Stimulated activated naive CD8-positive, alpha-beta T cell treated with anti-CD3 and anti-CD28 coated beads, Interleukin-15, amount 100 ng/mL, for 72 hours (primary cell): ENCODE data around the gene ACACA.

Source experiments
- ATAC-seq: fragments of 150-1000 bp; cut with Tn5 transposase; 2 replicates; pipeline ENCODE4 v1.10.0; 2021; ENCODE audit warnings: mild to moderate bottlenecking, moderate library complexity
- DNase-seq, 2 donors: peaks; one replicate each; pipeline ENCODE4 v3.0.0; 2021 to 2022
- H3K27ac Mint-ChIP-seq, 2 donors: one replicate each; pipeline ENCODE4 v1.8.0; 2022; ENCODE audit warnings: mild to moderate bottlenecking in 2 of 2, mixed read lengths in 2 of 2, moderate library complexity in 2 of 2
- H3K27me3 Mint-ChIP-seq: one replicate; pipeline ENCODE4 v1.8.0; 2022; ENCODE audit warnings: mixed read lengths
- H3K4me1 Mint-ChIP-seq: one replicate; pipeline ENCODE4 v1.8.0; 2022; ENCODE audit warnings: mild to moderate bottlenecking, mixed read lengths
- H3K4me3 Mint-ChIP-seq, 2 donors: one replicate each; pipeline ENCODE4 v1.8.0; 2022; ENCODE audit warnings: mild to moderate bottlenecking in 2 of 2, mixed read lengths in 2 of 2, moderate library complexity in 1 of 2
- H3K9me3 Mint-ChIP-seq, 2 donors: one replicate each; pipeline ENCODE4 v1.8.0; 2022; ENCODE audit warnings: mixed read lengths in 2 of 2

Gene ACACA

GRCh38 chr17:37255432-37255831 is 151.2 kb downstream of the ACACA start:
- Mint-ChIP-seq H3K9me3 (no peaks in the 10 kb centered on the region), H3K4me1 (no peaks in the 10 kb centered on the region), H3K27ac (no peak overlapping the region), H3K4me3 (no peak overlapping the region), H3K27me3 (no peaks in the 10 kb centered on the region)
- DNase-seq (no peak), ATAC-seq (no peak)

GRCh38 chr17:37247825-37248224 is 158.8 kb downstream of the ACACA start:
- DNase-seq (no peak), ATAC-seq (no peak)
- Mint-ChIP-seq H3K4me3 (no peak overlapping the region), H3K27ac (peak overlapping the region in 1 of 2 donors; percentile 18), H3K9me3 (no peaks in the 10 kb centered on the region), H3K4me1 (no peaks in the 10 kb centered on the region), H3K27me3 (no peaks in the 10 kb centered on the region)

GRCh38 chr17:37246085-37246484 is 160.6 kb downstream of the ACACA start:
- no peaks in the 10 kb centered on the region for H3K9me3 Mint-ChIP-seq
- no peak overlapping the region for H3K27ac Mint-ChIP-seq
- H3K4me1 Mint-ChIP-seq: no peaks in the 10 kb centered on the region
- ATAC-seq (no peak), DNase-seq (no peak)
- no peaks in the 10 kb centered on the region for H3K27me3 Mint-ChIP-seq
- no peak overlapping the region for H3K4me3 Mint-ChIP-seq

DNA sequence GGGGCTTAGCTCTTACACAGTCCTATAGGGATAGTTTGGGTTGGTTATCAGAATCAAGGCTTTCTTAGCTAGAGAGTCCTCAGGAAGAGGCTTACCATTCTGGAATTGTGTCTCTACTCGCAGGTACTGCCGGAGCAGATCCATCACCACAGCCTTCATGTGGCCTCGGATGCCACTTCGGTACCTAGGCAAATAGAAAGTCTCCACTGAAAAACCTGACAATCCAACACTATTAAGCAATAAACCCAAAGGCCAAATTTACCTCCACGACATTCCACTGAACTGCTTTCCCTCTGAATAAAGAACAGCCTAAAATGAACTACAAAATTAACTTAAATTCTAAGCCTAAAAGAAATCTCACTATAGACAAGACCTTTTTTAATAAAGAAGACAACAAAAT is 166.3 kb downstream of the ACACA start:
- peak overlapping the region in 1 of 2 donors; percentile 36 for H3K27ac Mint-ChIP-seq
- no peaks in the 10 kb centered on the region for H3K9me3 Mint-ChIP-seq
- no peak overlapping the region for H3K4me3 Mint-ChIP-seq
- no peaks in the 10 kb centered on the region for H3K4me1 Mint-ChIP-seq
- ATAC-seq (no peak), DNase-seq (no peak)
- no peaks in the 10 kb centered on the region for H3K27me3 Mint-ChIP-seq

DNA sequence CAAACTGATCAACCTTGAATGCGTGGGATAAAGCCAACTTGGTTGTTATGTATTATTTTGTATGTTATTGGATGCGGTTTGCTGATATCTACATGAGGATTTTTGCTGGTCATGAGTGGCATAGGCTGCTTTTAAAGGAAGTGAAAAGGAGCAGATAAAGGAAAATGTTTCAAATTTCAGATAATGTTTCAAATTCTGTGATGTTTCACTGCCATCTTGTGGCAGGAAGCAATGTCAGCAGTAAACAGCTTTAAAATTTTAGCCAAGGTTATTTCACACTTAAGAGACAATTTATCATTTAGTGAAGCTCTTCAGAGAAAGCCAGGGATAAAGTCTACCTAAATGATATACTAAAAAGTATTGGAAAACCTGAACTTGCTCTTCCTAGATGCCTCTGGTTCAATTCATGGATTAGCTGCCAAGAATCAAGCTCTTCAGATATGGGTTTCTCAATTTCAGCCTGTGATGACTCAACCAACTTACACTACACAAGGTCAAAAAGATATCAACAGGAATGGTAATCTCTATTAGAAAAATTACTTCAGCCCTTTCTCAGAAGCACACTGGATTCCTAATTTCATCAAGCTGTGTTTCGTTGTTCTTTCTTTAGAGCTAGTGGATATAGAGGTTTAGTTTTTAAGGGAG is 166.8 kb downstream of the ACACA start:
- DNase-seq (no peak), ATAC-seq (no peak)
- Mint-ChIP-seq H3K4me3 (no peak overlapping the region), H3K9me3 (no peaks in the 10 kb centered on the region), H3K27ac (no peak overlapping the region), H3K27me3 (no peaks in the 10 kb centered on the region), H3K4me1 (no peaks in the 10 kb centered on the region)

- H3K27me3 Mint-ChIP-seq: no peaks in the 10 kb centered on the region
- no peak for ATAC-seq
- no peak overlapping the region for H3K27ac Mint-ChIP-seq
- H3K9me3 Mint-ChIP-seq: no peaks in the 10 kb centered on the region
- no peak for DNase-seq
- no peak overlapping the region for H3K4me3 Mint-ChIP-seq
- H3K4me1 Mint-ChIP-seq: no peaks in the 10 kb centered on the region
Observed at GRCh38 chr17:37234106-37234505, 172.5 kb downstream of the ACACA start.

- ATAC-seq (no peak), DNase-seq (no peak)
- no peaks in the 10 kb centered on the region for H3K4me1 Mint-ChIP-seq
- no peak overlapping the region for H3K4me3 Mint-ChIP-seq
- no peaks in the 10 kb centered on the region for H3K27me3 Mint-ChIP-seq
- no peak overlapping the region for H3K27ac Mint-ChIP-seq
- H3K9me3 Mint-ChIP-seq: no peaks in the 10 kb centered on the region
Observed at GRCh38 chr17:37233036-37233435, 173.6 kb downstream of the ACACA start.

DNA sequence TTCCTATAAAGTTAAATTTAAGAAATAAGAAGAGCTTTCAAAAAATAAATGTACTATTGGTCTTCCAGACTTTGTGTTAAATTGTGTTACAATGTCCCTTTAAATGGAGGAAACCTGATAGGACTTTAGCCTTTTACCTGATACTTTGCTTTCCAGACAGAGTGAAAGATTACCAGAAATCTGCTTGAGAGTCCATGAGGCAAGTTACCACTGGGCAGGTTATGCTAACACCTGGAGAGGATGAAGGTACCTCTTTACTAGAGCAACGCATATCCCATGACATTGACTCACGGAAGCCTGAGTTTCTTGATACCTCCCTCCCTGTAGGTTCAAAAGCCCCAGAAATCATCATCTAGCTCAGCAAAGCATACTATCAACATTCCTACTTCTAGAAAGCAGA is 174.7 kb downstream of the ACACA start:
- no peak for ATAC-seq
- Mint-ChIP-seq H3K27ac (no peak overlapping the region), H3K27me3 (no peaks in the 10 kb centered on the region), H3K4me1 (no peaks in the 10 kb centered on the region), H3K4me3 (no peak overlapping the region), H3K9me3 (no peaks in the 10 kb centered on the region)
- no peak for DNase-seq

GRCh38 chr17:37230633-37231032 is 176.0 kb downstream of the ACACA start:
- DNase-seq: no peak
- H3K27me3 Mint-ChIP-seq: no peaks in the 10 kb centered on the region

GRCh38 chr17:37225465-37225864 is 181.2 kb downstream of the ACACA start:
- H3K4me1 Mint-ChIP-seq: peaks cover 5% of the 10 kb centered on the region
- ATAC-seq (no peak), DNase-seq (no peak)
- H3K27me3 Mint-ChIP-seq: no peaks in the 10 kb centered on the region
- no peak overlapping the region for H3K27ac Mint-ChIP-seq
- H3K4me3 Mint-ChIP-seq: no peak overlapping the region
- no peaks in the 10 kb centered on the region for H3K9me3 Mint-ChIP-seq

More at GRCh38 chr17:37230633-37231032, 176.0 kb downstream of the ACACA start:
- Mint-ChIP-seq H3K4me3 (no peak overlapping the region), H3K4me1 (no peaks in the 10 kb centered on the region), H3K9me3 (no peaks in the 10 kb centered on the region), H3K27ac (no peak overlapping the region)
- ATAC-seq: no peak

DNA sequence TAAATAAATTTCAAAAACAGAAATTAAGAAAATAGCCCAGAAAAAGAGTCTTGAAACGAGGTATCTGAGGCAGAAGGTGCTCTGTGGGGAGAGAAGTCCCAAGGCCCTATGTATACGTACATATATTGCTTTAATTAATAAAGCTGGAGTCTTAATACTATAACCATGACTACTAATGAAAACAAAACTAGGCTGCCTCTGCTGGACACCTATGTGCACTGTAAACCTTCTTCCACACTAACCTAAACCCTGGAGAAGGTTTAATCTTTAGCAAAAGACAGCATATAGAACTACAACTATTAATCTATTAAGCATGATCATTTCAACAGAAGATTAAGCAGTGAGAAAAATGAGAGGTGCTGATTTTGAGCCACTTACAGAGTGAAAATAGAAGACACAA is 184.8 kb downstream of the ACACA start:
- Mint-ChIP-seq H3K4me1 (peaks cover 6% of the 10 kb centered on the region), H3K4me3 (no peak overlapping the region), H3K27ac (peak overlapping the region in 1 of 2 donors; percentile 65), H3K9me3 (no peaks in the 10 kb centered on the region), H3K27me3 (no peaks in the 10 kb centered on the region)
- no peak for DNase-seq
- no peak for ATAC-seq

GRCh38 chr17:37220607-37220953 is 186.1 kb downstream of the ACACA start:
- Mint-ChIP-seq H3K4me1 (peaks cover 6% of the 10 kb centered on the region), H3K9me3 (no peaks in the 10 kb centered on the region), H3K27ac (no peak overlapping the region), H3K27me3 (no peaks in the 10 kb centered on the region), H3K4me3 (no peak overlapping the region)
- DNase-seq (peak in 1 of 2 donors; percentile 2), ATAC-seq (no peak)

GRCh38 chr17:37219876-37220606 is 186.6 kb downstream of the ACACA start:
- no peaks in the 10 kb centered on the region for H3K9me3 Mint-ChIP-seq
- peak overlapping the region in 1 of 2 donors; percentile 66 for H3K27ac Mint-ChIP-seq
- H3K4me1 Mint-ChIP-seq: peaks cover 6% of the 10 kb centered on the region
- H3K27me3 Mint-ChIP-seq: no peaks in the 10 kb centered on the region
- ATAC-seq (no peak), DNase-seq (no peak)
- no peak overlapping the region for H3K4me3 Mint-ChIP-seq

DNA sequence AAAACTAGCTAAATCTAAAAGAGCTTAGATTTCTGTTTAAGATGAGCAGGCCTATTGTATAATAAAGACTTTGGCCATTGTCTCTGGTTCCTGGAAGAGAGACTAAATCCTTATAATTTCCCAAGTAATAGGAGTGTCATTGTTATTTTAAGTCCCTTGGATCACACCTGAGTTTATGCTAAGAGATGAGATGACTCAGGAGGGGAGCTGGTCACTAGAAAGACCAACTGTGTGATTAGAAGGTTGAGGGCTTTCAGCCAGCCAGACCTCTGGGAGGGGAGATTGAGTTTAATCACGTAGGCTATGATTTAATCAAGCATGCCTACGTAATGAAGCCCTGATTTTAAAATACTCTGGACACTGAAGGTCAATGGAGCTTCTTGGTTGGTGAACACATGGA is 187.8 kb downstream of the ACACA start:
- no peak for DNase-seq
- no peaks in the 10 kb centered on the region for H3K9me3 Mint-ChIP-seq
- H3K27ac Mint-ChIP-seq: peak overlapping the region in 1 of 2 donors; percentile 20
- peaks cover 6% of the 10 kb centered on the region for H3K4me1 Mint-ChIP-seq
- no peaks in the 10 kb centered on the region for H3K27me3 Mint-ChIP-seq
- H3K4me3 Mint-ChIP-seq: no peak overlapping the region
- no peak for ATAC-seq

DNA sequence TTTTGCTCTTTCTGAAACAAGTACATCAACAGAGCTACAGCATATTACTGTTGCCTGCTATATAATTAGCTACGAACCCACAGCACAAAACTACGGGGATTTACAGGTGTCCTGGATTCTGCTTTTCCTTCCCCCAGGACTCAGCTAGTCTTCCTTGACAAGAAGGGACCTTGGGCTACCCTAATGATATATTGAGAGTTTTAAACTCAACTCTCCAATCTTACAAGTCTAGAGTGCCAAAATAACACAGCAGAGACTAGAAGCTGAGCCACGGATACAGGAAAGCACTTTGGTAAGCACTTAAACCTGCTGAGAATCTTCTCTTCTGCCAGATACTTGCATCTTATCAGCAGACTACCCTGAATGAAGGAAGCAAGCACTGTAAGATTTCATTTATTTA is 192.2 kb downstream of the ACACA start:
- ATAC-seq (no peak), DNase-seq (no peak)
- H3K4me3 Mint-ChIP-seq: no peak overlapping the region
- no peaks in the 10 kb centered on the region for H3K9me3 Mint-ChIP-seq
- no peaks in the 10 kb centered on the region for H3K27me3 Mint-ChIP-seq
- no peak overlapping the region for H3K27ac Mint-ChIP-seq
- no peaks in the 10 kb centered on the region for H3K4me1 Mint-ChIP-seq

DNA sequence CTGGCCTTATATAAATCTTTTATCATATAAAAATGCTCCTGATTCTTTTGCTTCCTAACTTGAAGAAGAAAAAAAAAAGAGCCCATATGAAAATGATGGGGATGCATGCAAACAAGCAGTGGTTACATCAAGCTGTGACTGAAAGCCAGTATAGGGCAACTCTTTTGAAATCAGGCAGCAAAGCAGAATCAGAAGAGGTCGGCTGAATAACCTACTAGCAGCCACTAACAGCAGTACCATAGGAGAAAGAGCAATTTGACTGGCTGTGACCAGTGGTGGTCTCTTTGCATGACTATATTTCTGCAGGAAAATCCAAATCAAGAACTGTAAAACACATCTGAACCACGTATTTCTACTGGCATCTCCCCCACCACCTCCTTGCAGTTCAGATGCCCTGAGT is 192.7 kb downstream of the ACACA start:
- Mint-ChIP-seq H3K4me1 (no peaks in the 10 kb centered on the region), H3K9me3 (no peaks in the 10 kb centered on the region), H3K27ac (no peak overlapping the region), H3K4me3 (no peak overlapping the region), H3K27me3 (no peaks in the 10 kb centered on the region)
- no peak for DNase-seq
- no peak for ATAC-seq

DNA sequence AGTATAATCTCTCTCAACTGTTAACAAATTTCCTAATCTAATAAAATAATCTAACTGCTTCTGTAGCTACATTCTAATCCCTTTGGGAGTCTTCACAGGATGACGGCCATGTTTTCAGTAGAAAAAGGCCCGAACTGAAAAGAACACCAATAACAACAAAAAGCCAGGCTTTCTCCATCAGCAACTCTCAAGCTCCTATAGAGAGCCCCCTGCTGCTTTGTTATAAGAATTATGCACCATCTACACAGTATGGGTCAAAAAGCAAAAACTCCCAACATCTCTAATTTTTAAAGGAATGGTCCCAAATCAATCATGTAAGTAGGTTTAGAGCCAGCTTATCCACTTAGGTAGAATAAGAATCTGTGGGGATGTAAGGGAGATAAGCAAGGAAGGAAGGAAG is 194.5 kb downstream of the ACACA start:
- DNase-seq: no peak
- H3K27me3 Mint-ChIP-seq: no peaks in the 10 kb centered on the region
- H3K27ac Mint-ChIP-seq: no peak overlapping the region
- H3K4me3 Mint-ChIP-seq: no peak overlapping the region
- H3K9me3 Mint-ChIP-seq: no peaks in the 10 kb centered on the region
- H3K4me1 Mint-ChIP-seq: no peaks in the 10 kb centered on the region
- ATAC-seq: no peak
